GM12864 (cell line): ENCODE data around the gene OR12D1.
"Not testable (repeated sequence)": the region's sequence is repeated elsewhere in the genome, so short reads cannot be mapped to it uniquely, and the experiment has no call there.

Source experiments
- DNase-seq: peaks from one replicate; pipeline ENCODE4 v3.0.0-alpha.2; 2011; ENCODE audit warnings: low read depth
- H3K4me3 ChIP-seq: 2 replicates; pipeline ENCODE4 v1.5.1; 2011; ENCODE audit warnings: mild to moderate bottlenecking, low read depth, low read length, control low read depth
- TF ChIP-seq, protein P1 (sequence below): IDR thresholded peaks from 2 replicates; pipeline ENCODE4 v1.5.1; 2011; ENCODE audit warnings: low read depth, mild to moderate bottlenecking, moderate library complexity, low read length, control low read depth, inconsistent platforms; ENCODE audit errors: missing control alignments

OR12D1 gene

DNA sequence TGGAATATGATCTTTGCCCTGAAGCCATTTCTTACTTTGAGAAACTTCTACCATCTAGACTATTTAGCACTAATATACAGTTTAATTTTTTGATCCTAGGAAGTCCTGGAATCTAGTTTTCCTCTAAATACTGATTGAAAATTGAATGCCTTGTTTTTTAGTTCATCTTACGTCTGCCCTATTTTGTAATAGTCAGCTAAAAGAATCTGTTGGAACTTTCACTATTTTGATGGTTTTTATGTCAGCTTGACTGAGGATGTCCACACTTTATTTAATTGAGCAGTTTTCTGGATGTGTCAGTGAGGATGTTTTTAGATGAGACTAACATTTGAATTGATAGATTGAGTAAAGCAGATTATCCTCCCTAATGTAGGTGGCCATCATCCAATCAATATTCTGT, 10.9 kb upstream of the OR12D1 start:
- TF ChIP-seq, protein P1, sequence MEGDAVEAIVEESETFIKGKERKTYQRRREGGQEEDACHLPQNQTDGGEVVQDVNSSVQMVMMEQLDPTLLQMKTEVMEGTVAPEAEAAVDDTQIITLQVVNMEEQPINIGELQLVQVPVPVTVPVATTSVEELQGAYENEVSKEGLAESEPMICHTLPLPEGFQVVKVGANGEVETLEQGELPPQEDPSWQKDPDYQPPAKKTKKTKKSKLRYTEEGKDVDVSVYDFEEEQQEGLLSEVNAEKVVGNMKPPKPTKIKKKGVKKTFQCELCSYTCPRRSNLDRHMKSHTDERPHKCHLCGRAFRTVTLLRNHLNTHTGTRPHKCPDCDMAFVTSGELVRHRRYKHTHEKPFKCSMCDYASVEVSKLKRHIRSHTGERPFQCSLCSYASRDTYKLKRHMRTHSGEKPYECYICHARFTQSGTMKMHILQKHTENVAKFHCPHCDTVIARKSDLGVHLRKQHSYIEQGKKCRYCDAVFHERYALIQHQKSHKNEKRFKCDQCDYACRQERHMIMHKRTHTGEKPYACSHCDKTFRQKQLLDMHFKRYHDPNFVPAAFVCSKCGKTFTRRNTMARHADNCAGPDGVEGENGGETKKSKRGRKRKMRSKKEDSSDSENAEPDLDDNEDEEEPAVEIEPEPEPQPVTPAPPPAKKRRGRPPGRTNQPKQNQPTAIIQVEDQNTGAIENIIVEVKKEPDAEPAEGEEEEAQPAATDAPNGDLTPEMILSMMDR = no peak
- H3K4me3 ChIP-seq = no peak overlapping the region
- no peak for DNase-seq

DNA sequence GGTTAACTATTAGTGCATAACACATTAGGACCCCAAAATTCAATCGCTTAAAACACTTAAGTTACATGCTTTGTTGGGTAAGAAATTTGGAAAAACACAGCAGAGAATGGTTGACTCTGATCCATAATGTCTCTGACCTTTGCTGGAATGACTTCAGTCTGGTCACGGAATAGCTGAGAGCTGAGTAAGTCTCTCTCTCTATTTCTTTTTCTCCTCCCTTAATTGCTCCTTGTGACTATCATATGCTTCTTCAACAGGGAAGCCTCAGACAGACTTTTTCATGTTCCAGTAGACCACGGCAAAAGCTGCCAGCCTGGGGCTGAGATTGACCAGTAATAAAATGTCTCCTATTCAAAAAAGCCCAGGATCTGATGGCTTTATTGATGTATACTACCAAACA, 4.8 kb downstream of the OR12D1 start:
- no peak overlapping the region for H3K4me3 ChIP-seq
- no peak for DNase-seq
- TF ChIP-seq, protein P1 = no peak

DNA sequence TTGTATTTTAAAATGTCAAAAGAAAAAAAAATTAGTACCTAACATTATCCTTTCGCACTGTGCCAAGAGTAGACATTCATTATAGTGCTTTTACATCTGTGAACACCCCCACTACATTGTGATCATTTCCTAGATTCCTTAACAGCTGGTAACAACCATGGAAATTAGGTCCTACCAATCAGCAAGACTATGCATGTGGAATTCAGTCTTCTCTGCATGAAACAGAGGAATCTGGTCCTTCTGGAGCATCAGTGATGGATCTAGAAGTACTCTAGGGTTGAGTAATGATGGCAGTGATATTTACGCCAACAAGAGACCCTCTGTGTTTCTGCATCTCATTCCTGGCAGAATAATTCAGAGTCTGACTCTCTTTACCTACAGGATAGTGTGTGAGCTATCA, 9.4 kb downstream of the OR12D1 start:
- no peak for DNase-seq
- no peak overlapping the region for H3K4me3 ChIP-seq
- TF ChIP-seq, protein P1 = no peak

DNA sequence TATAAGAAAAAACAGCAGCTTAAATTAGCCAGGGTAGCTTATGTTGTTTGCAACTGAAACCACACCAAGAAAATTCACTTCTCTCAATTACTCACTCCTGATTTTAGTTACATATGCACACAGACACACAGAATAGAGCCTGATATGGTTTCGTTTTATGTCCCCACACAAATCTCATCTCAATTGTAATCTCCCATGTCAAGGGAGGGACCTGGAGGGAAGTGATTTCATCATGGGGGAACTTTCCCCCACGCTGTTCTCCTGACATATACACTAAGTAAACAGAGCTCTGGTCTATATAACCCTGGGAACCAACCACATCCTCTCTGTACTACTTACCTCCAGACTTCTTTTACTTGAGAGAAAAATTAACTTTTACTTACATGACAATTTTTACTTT, 9.8 kb downstream of the OR12D1 start:
- TF ChIP-seq, protein P1 = no peak
- DNase-seq = no peak
- H3K4me3 ChIP-seq = no peak overlapping the region

DNA sequence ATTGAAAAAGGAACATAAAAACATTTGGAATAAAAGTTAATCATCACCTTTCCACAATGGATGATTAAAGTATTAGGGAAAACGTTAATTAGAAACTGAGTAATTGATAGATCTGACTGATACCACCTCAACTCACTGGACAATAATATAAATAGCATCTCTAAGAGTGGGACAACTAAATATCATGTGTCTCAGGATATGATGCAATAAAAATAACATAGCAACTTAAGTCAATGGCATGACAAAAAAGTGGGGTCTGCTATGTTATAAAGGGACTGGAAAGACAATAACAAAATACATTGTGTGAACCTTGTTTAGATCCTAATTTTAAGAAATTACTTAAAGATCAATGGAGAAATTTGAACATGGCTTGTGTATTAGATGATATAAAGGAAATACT, 10.3 kb downstream of the OR12D1 start:
- TF ChIP-seq, protein P1 = no peak
- H3K4me3 ChIP-seq = no peak overlapping the region
- no peak for DNase-seq

DNA sequence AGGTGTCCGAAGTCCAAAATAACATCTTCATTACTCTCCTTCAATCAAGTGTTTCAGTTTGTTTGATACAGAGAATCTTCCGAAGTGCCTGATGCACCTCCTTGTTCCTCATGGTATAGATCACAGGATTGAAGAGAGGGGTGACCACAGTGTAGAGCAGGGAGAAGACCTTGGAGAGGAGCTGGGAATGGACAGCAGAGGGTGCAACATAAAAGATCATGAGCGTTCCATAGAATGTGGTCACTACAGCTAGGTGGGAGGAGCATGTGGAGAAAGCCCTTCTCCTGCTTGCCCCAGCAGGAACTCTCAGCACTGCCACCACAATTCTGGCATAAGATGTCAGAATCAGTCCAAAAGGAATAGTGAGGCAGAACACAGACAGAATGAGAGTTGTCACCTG, 11.9 kb downstream of the OR12D1 start:
- H3K4me3 ChIP-seq = no peak overlapping the region
- TF ChIP-seq, protein P1 = no peak
- no peak for DNase-seq

DNA sequence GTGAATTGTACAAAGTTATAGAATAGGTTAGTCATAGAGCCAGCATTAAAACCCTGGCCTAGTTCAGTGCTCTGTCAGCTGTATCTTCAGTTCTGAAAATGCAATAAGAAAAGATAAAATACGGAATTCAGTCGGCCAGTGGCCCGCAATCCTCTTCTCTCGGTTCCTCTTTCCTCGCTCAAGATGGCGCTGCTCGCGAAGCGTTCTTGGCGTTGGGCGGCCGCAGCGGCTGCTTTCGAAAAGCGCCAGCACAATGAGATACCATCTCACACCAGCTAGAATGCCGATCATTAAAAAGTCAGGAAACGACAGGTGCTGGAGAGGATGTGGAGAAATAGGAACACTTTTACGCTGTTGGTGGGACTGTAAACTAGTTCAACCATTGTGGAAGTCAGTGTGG, 22.0 kb downstream of the OR12D1 start:
- not testable (repeated sequence) for H3K4me3 ChIP-seq, DNase-seq

DNA sequence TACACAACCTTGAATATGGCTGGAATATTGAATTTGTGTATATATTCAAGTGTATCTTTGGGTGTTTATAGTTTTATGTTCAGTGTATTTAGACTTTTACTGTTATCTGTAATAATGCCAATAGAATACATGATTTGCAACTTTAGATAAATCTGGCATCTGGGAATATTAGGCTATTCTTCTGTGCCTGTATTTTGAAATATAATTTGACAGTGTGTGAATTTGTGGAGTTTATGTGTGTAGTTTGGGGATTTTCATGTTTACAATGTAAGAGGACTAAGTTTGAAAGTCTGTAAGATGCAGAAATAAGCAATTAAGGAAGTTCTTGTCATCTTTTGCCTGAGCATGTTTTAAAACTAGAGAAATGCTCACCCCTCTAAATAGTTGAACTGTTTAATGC, 24.3 kb downstream of the OR12D1 start, which contains the start of gene OR10C1:
Gene OR10C1 (plus strand): TSS at position 301 of the 400 bp plus-strand sequence. CDS start 710 bp downstream, outside the sequence.
- H3K4me3 ChIP-seq = no peak within 1 kb of the TSS
- no peak for DNase-seq
- TF ChIP-seq, protein P1 = no peak
